HFFc6 (cell line): ENCODE results near the gene MAP4K5. TPM values are rescaled to one million over a fixed set of nuclear protein-coding genes. Genes with fewer than 3 reads are reported as not detected.

Experiments used
- DNase-seq: peaks from one replicate; pipeline ENCODE4 v3.0.0-alpha.2; 2018
- H3K27ac Mint-ChIP-seq: 2 replicates; pipeline ENCODE4 v1.8.0; 2020; ENCODE audit warnings: mild to moderate bottlenecking, mixed read lengths
- H3K27me3 Mint-ChIP-seq: 2 replicates; pipeline ENCODE4 v1.8.0; 2021; ENCODE audit warnings: mild to moderate bottlenecking, moderate library complexity, mixed read lengths; ENCODE audit not compliant: insufficient read depth
- H3K36me3 Mint-ChIP-seq: 2 replicates; pipeline ENCODE4 v1.8.0; 2021; ENCODE audit warnings: low read depth, mixed read lengths
- H3K4me1 Mint-ChIP-seq: 2 replicates; pipeline ENCODE4 v1.8.0; 2020; ENCODE audit warnings: low read depth, mixed read lengths
- H3K4me3 Mint-ChIP-seq: 2 replicates; pipeline ENCODE4 v1.8.0; 2020; ENCODE audit warnings: mild to moderate bottlenecking, moderate library complexity, mixed read lengths
- H3K9me3 Mint-ChIP-seq: 2 replicates; pipeline ENCODE4 v1.8.0; 2020; ENCODE audit warnings: mild to moderate bottlenecking, mixed read lengths
- CTCF ChIP-seq: fragments of 200-600 bp; sonication (generic); IDR thresholded peaks from 2 replicates; pipeline ENCODE4 v1.5.0; 2021; ENCODE audit warnings: antibody characterized with exemption, mild to moderate bottlenecking
- total RNA-seq, 6 experiments: library from RNA; stranded (reverse); fragmentation: NEBNext Ultra II Directional; extraction: Animal tissue kit (Norgen Biotek cat#: 25700); gene quantifications; 2 replicates in 1 of 6; 3 replicates in 5 of 6; pipeline ENCODE4 v1.2.3, GENCODE V29; 2021

MAP4K5 gene
- total RNA-seq, 6 experiments from 2014 or later: 61.4 to 74.5 (median 69.7) TPM

- no peak overlapping the region for H3K4me3 Mint-ChIP-seq
- no peaks in the 10 kb centered on the region for H3K9me3 Mint-ChIP-seq
- no peak for TF ChIP-seq CTCF
- no peaks in the 10 kb centered on the region for H3K36me3 Mint-ChIP-seq
- no peak for DNase-seq
- H3K27ac Mint-ChIP-seq: no peak overlapping the region
- no peaks in the 10 kb centered on the region for H3K27me3 Mint-ChIP-seq
- H3K4me1 Mint-ChIP-seq: no peaks in the 10 kb centered on the region
Measured at GRCh38 chr14:50373959-50374358, 158.4 kb downstream of the MAP4K5 start.

DNA sequence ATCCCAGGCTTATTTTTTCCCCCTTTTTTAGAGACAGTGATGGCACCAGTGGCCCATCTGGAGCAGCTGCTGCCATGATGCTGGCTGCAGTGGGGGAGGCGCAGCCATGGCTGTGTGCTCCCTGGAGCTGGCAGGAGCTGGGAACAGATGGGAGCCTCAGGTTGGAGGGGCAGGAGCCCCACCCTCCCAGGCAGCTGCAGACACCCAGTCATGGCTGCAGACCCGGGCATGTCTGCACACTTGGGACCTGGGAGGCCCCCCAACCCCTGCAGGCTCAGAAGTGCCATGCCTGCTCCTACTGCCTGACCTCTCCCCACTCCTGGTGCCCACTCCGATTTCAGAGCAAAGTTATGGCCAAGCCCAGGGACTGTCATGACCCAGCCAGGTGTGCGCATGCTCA lies 160.8 kb downstream of the MAP4K5 start:
- Mint-ChIP-seq H3K4me3 (no peak overlapping the region), H3K27ac (no peak overlapping the region), H3K4me1 (peaks cover 2% of the 10 kb centered on the region), H3K27me3 (no peaks in the 10 kb centered on the region), H3K36me3 (no peaks in the 10 kb centered on the region), H3K9me3 (no peaks in the 10 kb centered on the region)
- TF ChIP-seq CTCF: no peak
- DNase-seq: no peak

Other genes starting within 250 kb of the MAP4K5 start
- 1 to 10 TPM; 3.1 to 5.2 (median 3.4) TPM for gene L2HGDH, start 220.3 kb downstream of the MAP4K5 start, total RNA-seq
- 10 to 100 TPM; 10.6 to 14.5 (median 12.1) TPM for gene DMAC2L, start 220.2 kb downstream of the MAP4K5 start, total RNA-seq
- gene CDKL1, start 135.7 kb downstream of the MAP4K5 start, total RNA-seq: 1 to 10 TPM; 4.4 to 8.0 (median 6.2) TPM
- gene ATL1, start 27.6 kb upstream of the MAP4K5 start, total RNA-seq: under 1 TPM; 0.35 to 0.92 (median 0.48) TPM
- gene SAV1, start 135.7 kb upstream of the MAP4K5 start, total RNA-seq: 10 to 100 TPM; 23.3 to 32.6 (median 30.5) TPM